WTC11 (cell line): ENCODE results near the gene NCOA1.

Experiments used
- CTCF ChIP-seq: fragments of 200-600 bp; IDR thresholded peaks from 2 replicates; pipeline ENCODE4 v1.8.0; 2022; ENCODE audit warnings: antibody characterized with exemption
- GABPB1 ChIP-seq: sonication (generic); formaldehyde crosslinking; IDR thresholded peaks from 2 replicates; pipeline ENCODE4 v1.8.1; 2023; ENCODE audit warnings: mild to moderate bottlenecking, missing genetic modification reagents
- MAX ChIP-seq: sonication (generic); formaldehyde crosslinking; IDR thresholded peaks from 2 replicates; pipeline ENCODE4 v1.8.0; 2022; ENCODE audit warnings: mild to moderate bottlenecking, missing genetic modification reagents
- RORB ChIP-seq: fragments of 250-450 bp; sonication (Bioruptor Pico); IDR thresholded peaks from 2 replicates; pipeline ENCODE4 v1.9.0; 2021; ENCODE audit warnings: mild to moderate bottlenecking
- SMAD4 ChIP-seq: sonication (generic); formaldehyde crosslinking; IDR thresholded peaks from 2 replicates; pipeline ENCODE4 v1.8.0; 2022; ENCODE audit warnings: mild to moderate bottlenecking, missing genetic modification reagents
- TF ChIP-seq, protein P1 (sequence below): fragments of 250-450 bp; sonication (Bioruptor Pico); IDR thresholded peaks from 2 replicates; pipeline ENCODE4 v1.8.0; 2021; ENCODE audit warnings: mild to moderate bottlenecking
- TF ChIP-seq, protein P2 (sequence below): sonication (generic); formaldehyde crosslinking; IDR thresholded peaks from 2 replicates; pipeline ENCODE4 v1.8.0; 2022; ENCODE audit warnings: missing genetic modification reagents

GRCh38 chr2:24625728-24626127, 134.7 kb downstream of the NCOA1 start:
- TF ChIP-seq CTCF (no peak), SMAD4 (no peak), MAX (CRISPR knock-in tag) (no peak), GABPB1 (CRISPR knock-in tag) (no peak), RORB (CRISPR knock-in tag) (no peak)
- TF ChIP-seq, protein P1, sequence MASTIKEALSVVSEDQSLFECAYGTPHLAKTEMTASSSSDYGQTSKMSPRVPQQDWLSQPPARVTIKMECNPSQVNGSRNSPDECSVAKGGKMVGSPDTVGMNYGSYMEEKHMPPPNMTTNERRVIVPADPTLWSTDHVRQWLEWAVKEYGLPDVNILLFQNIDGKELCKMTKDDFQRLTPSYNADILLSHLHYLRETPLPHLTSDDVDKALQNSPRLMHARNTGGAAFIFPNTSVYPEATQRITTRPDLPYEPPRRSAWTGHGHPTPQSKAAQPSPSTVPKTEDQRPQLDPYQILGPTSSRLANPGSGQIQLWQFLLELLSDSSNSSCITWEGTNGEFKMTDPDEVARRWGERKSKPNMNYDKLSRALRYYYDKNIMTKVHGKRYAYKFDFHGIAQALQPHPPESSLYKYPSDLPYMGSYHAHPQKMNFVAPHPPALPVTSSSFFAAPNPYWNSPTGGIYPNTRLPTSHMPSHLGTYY (CRISPR knock-in tag), result no peak
- TF ChIP-seq, protein P2, sequence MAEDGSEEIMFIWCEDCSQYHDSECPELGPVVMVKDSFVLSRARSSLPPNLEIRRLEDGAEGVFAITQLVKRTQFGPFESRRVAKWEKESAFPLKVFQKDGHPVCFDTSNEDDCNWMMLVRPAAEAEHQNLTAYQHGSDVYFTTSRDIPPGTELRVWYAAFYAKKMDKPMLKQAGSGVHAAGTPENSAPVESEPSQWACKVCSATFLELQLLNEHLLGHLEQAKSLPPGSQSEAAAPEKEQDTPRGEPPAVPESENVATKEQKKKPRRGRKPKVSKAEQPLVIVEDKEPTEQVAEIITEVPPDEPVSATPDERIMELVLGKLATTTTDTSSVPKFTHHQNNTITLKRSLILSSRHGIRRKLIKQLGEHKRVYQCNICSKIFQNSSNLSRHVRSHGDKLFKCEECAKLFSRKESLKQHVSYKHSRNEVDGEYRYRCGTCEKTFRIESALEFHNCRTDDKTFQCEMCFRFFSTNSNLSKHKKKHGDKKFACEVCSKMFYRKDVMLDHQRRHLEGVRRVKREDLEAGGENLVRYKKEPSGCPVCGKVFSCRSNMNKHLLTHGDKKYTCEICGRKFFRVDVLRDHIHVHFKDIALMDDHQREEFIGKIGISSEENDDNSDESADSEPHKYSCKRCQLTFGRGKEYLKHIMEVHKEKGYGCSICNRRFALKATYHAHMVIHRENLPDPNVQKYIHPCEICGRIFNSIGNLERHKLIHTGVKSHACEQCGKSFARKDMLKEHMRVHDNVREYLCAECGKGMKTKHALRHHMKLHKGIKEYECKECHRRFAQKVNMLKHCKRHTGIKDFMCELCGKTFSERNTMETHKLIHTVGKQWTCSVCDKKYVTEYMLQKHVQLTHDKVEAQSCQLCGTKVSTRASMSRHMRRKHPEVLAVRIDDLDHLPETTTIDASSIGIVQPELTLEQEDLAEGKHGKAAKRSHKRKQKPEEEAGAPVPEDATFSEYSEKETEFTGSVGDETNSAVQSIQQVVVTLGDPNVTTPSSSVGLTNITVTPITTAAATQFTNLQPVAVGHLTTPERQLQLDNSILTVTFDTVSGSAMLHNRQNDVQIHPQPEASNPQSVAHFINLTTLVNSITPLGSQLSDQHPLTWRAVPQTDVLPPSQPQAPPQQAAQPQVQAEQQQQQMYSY, result no peak
